Central memory CD8-positive, alpha-beta T cell (primary cell): Measurements from ENCODE around the gene ADAMTS12.

Source experiments
- ATAC-seq: fragments of 150-1000 bp; cut with Tn5 transposase; replicated peaks from 2 replicates; pipeline ENCODE4 v1.10.0; 2022; ENCODE audit warnings: mild to moderate bottlenecking, moderate FRiP score, moderate number of reproducible peaks; ENCODE audit not compliant: poor library complexity, severe bottlenecking; ENCODE audit errors: extremely low read depth
- DNase-seq, 2 donors: peaks; one replicate each; pipeline ENCODE4 v3.0.0; 2021; ENCODE audit warnings: low spot score in 2 of 2
- H3K27ac Mint-ChIP-seq: one replicate; pipeline ENCODE4 v1.8.0; 2022; ENCODE audit warnings: low read depth, mild to moderate bottlenecking, moderate library complexity, mixed read lengths
- H3K27me3 Mint-ChIP-seq: one replicate; pipeline ENCODE4 v1.8.0; 2022; ENCODE audit warnings: mixed read lengths
- H3K36me3 Mint-ChIP-seq: one replicate; pipeline ENCODE4 v1.8.0; 2022; ENCODE audit warnings: mild to moderate bottlenecking, moderate library complexity, mixed read lengths; ENCODE audit not compliant: insufficient read depth
- H3K4me1 Mint-ChIP-seq: one replicate; pipeline ENCODE4 v1.8.0; 2022; ENCODE audit warnings: mixed read lengths
- H3K4me3 Mint-ChIP-seq: one replicate; pipeline ENCODE4 v1.8.0; 2022; ENCODE audit warnings: mild to moderate bottlenecking, moderate library complexity, mixed read lengths
- H3K9me3 Mint-ChIP-seq: one replicate; pipeline ENCODE4 v1.8.0; 2022; ENCODE audit warnings: mixed read lengths

Gene ADAMTS12

GRCh38 chr5:33726422-33727165, 165.2 kb downstream of the ADAMTS12 start:
- no peaks in the 10 kb centered on the region for H3K4me1 Mint-ChIP-seq
- DNase-seq (no peak), ATAC-seq (no peak)
- H3K27me3 Mint-ChIP-seq = peaks cover 12% of the 10 kb centered on the region
- H3K9me3 Mint-ChIP-seq = no peaks in the 10 kb centered on the region
- H3K4me3 Mint-ChIP-seq = no peak overlapping the region
- H3K36me3 Mint-ChIP-seq = no peaks in the 10 kb centered on the region
- H3K27ac Mint-ChIP-seq = no peak overlapping the region

GRCh38 chr5:33725806-33726205, 166.0 kb downstream of the ADAMTS12 start:
- H3K9me3 Mint-ChIP-seq = no peaks in the 10 kb centered on the region
- ATAC-seq (no peak), DNase-seq (no peak)
- H3K27ac Mint-ChIP-seq = no peak overlapping the region
- H3K36me3 Mint-ChIP-seq = no peaks in the 10 kb centered on the region
- H3K4me1 Mint-ChIP-seq = no peaks in the 10 kb centered on the region
- H3K4me3 Mint-ChIP-seq = no peak overlapping the region
- H3K27me3 Mint-ChIP-seq = peaks cover 7% of the 10 kb centered on the region

GRCh38 chr5:33721491-33722200, 170.1 kb downstream of the ADAMTS12 start:
- Mint-ChIP-seq H3K4me3 (no peak overlapping the region), H3K9me3 (no peaks in the 10 kb centered on the region), H3K27me3 (peaks cover 7% of the 10 kb centered on the region), H3K36me3 (peaks cover 3% of the 10 kb centered on the region), H3K4me1 (no peaks in the 10 kb centered on the region), H3K27ac (no peak overlapping the region)
- ATAC-seq = no peak
- DNase-seq = no peak

GRCh38 chr5:33720176-33720575, 171.6 kb downstream of the ADAMTS12 start:
- Mint-ChIP-seq H3K36me3 (peaks cover 3% of the 10 kb centered on the region), H3K4me3 (no peak overlapping the region), H3K4me1 (no peaks in the 10 kb centered on the region), H3K9me3 (no peaks in the 10 kb centered on the region), H3K27ac (no peak overlapping the region), H3K27me3 (peaks cover 7% of the 10 kb centered on the region)
- DNase-seq (no peak), ATAC-seq (no peak)

- ATAC-seq (no peak), DNase-seq (no peak)
- H3K4me3 Mint-ChIP-seq = no peak overlapping the region
- no peaks in the 10 kb centered on the region for H3K4me1 Mint-ChIP-seq
- H3K9me3 Mint-ChIP-seq = no peaks in the 10 kb centered on the region
- no peak overlapping the region for H3K27ac Mint-ChIP-seq
- peaks cover 7% of the 10 kb centered on the region for H3K27me3 Mint-ChIP-seq
- peaks cover 3% of the 10 kb centered on the region for H3K36me3 Mint-ChIP-seq
Observed at GRCh38 chr5:33719769-33720168, 172.0 kb downstream of the ADAMTS12 start.

- H3K27me3 Mint-ChIP-seq = peaks cover 3% of the 10 kb centered on the region
- no peaks in the 10 kb centered on the region for H3K4me1 Mint-ChIP-seq
- H3K27ac Mint-ChIP-seq = no peak overlapping the region
- H3K4me3 Mint-ChIP-seq = no peak overlapping the region
- no peak for DNase-seq
- H3K36me3 Mint-ChIP-seq = peaks cover 2% of the 10 kb centered on the region
- ATAC-seq = no peak
- H3K9me3 Mint-ChIP-seq = peaks cover 5% of the 10 kb centered on the region
Observed at GRCh38 chr5:33715661-33716060, 176.1 kb downstream of the ADAMTS12 start.

GRCh38 chr5:33713136-33713765, 178.5 kb downstream of the ADAMTS12 start:
- DNase-seq = no peak
- H3K4me1 Mint-ChIP-seq = no peaks in the 10 kb centered on the region
- H3K27ac Mint-ChIP-seq = no peak overlapping the region
- no peak for ATAC-seq
- peaks cover 9% of the 10 kb centered on the region for H3K9me3 Mint-ChIP-seq
- H3K36me3 Mint-ChIP-seq = no peaks in the 10 kb centered on the region
- no peak overlapping the region for H3K4me3 Mint-ChIP-seq
- no peaks in the 10 kb centered on the region for H3K27me3 Mint-ChIP-seq

- no peaks in the 10 kb centered on the region for H3K4me1 Mint-ChIP-seq
- no peak overlapping the region for H3K27ac Mint-ChIP-seq
- H3K27me3 Mint-ChIP-seq = no peaks in the 10 kb centered on the region
- no peak for ATAC-seq
- no peak overlapping the region for H3K4me3 Mint-ChIP-seq
- peaks cover 9% of the 10 kb centered on the region for H3K9me3 Mint-ChIP-seq
- no peaks in the 10 kb centered on the region for H3K36me3 Mint-ChIP-seq
- no peak for DNase-seq
Observed at GRCh38 chr5:33712664-33713063, 179.1 kb downstream of the ADAMTS12 start.

- ATAC-seq (no peak), DNase-seq (no peak)
- H3K27ac Mint-ChIP-seq = no peak overlapping the region
- no peak overlapping the region for H3K4me3 Mint-ChIP-seq
- H3K27me3 Mint-ChIP-seq = no peaks in the 10 kb centered on the region
- peaks cover 9% of the 10 kb centered on the region for H3K9me3 Mint-ChIP-seq
- H3K36me3 Mint-ChIP-seq = no peaks in the 10 kb centered on the region
- no peaks in the 10 kb centered on the region for H3K4me1 Mint-ChIP-seq
Observed at GRCh38 chr5:33711094-33711679, 180.6 kb downstream of the ADAMTS12 start.

GRCh38 chr5:33702867-33703266, 188.9 kb downstream of the ADAMTS12 start:
- H3K27me3 Mint-ChIP-seq = no peaks in the 10 kb centered on the region
- no peaks in the 10 kb centered on the region for H3K36me3 Mint-ChIP-seq
- H3K4me3 Mint-ChIP-seq = no peak overlapping the region
- H3K4me1 Mint-ChIP-seq = no peaks in the 10 kb centered on the region
- H3K9me3 Mint-ChIP-seq = no peaks in the 10 kb centered on the region
- no peak for DNase-seq
- ATAC-seq = no peak
- no peak overlapping the region for H3K27ac Mint-ChIP-seq

- H3K27ac Mint-ChIP-seq = no peak overlapping the region
- ATAC-seq (no peak), DNase-seq (no peak)
- H3K9me3 Mint-ChIP-seq = no peaks in the 10 kb centered on the region
- no peaks in the 10 kb centered on the region for H3K36me3 Mint-ChIP-seq
- H3K4me3 Mint-ChIP-seq = no peak overlapping the region
- no peaks in the 10 kb centered on the region for H3K4me1 Mint-ChIP-seq
- no peaks in the 10 kb centered on the region for H3K27me3 Mint-ChIP-seq
Observed at GRCh38 chr5:33701951-33702350, 189.8 kb downstream of the ADAMTS12 start.

- Mint-ChIP-seq H3K4me3 (no peak overlapping the region), H3K36me3 (no peaks in the 10 kb centered on the region), H3K27ac (no peak overlapping the region), H3K4me1 (no peaks in the 10 kb centered on the region), H3K27me3 (no peaks in the 10 kb centered on the region), H3K9me3 (no peaks in the 10 kb centered on the region)
- ATAC-seq = no peak
- DNase-seq = no peak
Observed at GRCh38 chr5:33701251-33701650, 190.5 kb downstream of the ADAMTS12 start.
